NB4 (cell line): Measurements from ENCODE around the gene NRTN.
"Not testable (repeated sequence)": the region's sequence is repeated elsewhere in the genome, so short reads cannot be mapped to it uniquely, and the experiment has no call there.

Experiments
- DNase-seq: peaks from one replicate; pipeline ENCODE4 v3.0.0; 2010; ENCODE audit warnings: low read depth
- H3K4me3 ChIP-seq: one replicate; pipeline ENCODE4 v1.5.1; 2011; ENCODE audit warnings: mild to moderate bottlenecking, low read depth, low read length, moderate library complexity
- MYC ChIP-seq: IDR thresholded peaks from 2 replicates; pipeline ENCODE4 v1.6.1; 2011; ENCODE audit warnings: low read depth, low read length
- POLR2A ChIP-seq: IDR thresholded peaks from 2 replicates; pipeline ENCODE4 v1.6.1; 2011; ENCODE audit warnings: mild to moderate bottlenecking; ENCODE audit not compliant: insufficient read length; ENCODE audit errors: extremely low read depth
- TF ChIP-seq, protein P1 (sequence below): IDR thresholded peaks from one replicate; pipeline ENCODE4 v1.5.1; 2012; ENCODE audit warnings: low read depth, low read length
- TF ChIP-seq, protein P2 (sequence below): IDR thresholded peaks from 2 replicates; pipeline ENCODE4 v1.6.1; 2011; ENCODE audit warnings: low read depth, low read length

Gene NRTN

DNA sequence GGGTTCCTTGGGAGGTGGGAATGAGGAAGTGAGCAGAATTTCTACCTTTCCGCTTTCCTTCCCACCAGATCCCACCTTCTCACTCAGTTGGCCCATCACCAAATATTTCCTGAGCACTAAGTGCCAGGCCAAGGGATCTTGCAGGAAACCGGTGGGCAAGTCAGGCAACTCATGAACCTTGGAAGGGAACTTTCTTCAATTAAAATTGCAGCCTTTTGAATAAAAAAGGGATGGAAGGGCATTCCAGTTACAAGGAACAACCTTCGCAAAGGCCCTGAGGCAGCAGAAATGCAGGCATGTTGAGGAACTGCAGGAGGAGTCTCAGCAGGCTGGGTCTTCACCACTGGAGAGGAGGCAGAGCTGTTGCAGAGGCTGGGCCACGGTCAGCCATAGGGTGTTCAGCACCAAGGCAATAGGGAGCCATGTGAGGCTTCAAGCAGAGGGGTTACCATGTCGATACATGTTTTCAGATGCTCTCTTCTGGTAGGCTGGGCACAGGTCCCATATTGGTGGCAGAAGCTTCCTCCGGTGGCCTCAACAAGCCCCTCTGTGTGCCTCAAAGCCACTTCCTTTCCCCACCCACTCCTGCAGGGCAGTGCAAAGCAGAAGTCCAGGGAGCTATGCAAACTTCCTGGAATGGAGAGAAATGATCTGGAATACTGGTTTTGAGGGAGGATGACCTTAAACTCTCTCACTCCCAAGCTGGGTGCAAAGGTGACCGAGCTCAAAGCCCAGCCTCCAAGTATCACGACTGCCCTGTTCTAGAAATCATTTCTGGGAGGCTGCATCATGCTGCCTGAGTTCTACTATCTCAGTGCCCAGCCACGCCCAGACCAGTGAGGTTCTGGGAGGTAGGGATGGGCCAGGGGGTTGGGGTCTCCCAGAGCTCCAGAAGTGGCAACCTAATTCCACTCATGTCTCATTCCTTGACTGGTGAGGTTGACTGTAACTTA lies 34.5 kb downstream of the NRTN start, which contains the start of gene FUT6:
FUT6 (minus strand) TSS at position 638 of the 953 bp plus-strand sequence. CDS start 7,135 bp downstream, outside the sequence.
- H3K4me3 ChIP-seq, result no peak within 1 kb of the TSS

DNA sequence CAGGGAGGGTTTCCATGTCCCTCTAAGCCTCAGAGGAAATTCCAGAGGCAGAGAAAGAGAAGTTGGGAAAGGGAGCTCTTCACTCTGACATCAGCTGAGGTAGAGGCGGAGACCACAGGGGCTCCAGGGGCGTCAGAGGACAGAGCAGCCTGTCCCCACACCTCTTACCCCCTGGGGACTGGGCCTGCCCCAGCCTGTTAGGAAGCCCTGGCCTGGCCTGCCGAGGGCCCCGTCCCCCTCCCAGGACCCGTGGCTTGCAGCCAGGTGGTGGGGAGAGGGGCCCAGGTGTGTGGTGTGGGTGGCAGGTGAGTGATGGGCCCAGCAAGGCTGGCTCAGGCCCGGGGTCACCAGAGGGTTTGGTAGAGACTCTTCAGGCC lies 36.9 kb downstream of the NRTN start:
- DNase-seq, H3K4me3 ChIP-seq: not testable (repeated sequence)

More for the DNA sequence above, 34.5 kb downstream of the NRTN start, which contains the start of gene FUT6:
- DNase-seq, result peak; percentile 43
- TF ChIP-seq, protein P1, sequence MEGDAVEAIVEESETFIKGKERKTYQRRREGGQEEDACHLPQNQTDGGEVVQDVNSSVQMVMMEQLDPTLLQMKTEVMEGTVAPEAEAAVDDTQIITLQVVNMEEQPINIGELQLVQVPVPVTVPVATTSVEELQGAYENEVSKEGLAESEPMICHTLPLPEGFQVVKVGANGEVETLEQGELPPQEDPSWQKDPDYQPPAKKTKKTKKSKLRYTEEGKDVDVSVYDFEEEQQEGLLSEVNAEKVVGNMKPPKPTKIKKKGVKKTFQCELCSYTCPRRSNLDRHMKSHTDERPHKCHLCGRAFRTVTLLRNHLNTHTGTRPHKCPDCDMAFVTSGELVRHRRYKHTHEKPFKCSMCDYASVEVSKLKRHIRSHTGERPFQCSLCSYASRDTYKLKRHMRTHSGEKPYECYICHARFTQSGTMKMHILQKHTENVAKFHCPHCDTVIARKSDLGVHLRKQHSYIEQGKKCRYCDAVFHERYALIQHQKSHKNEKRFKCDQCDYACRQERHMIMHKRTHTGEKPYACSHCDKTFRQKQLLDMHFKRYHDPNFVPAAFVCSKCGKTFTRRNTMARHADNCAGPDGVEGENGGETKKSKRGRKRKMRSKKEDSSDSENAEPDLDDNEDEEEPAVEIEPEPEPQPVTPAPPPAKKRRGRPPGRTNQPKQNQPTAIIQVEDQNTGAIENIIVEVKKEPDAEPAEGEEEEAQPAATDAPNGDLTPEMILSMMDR, result no peak
- TF ChIP-seq POLR2A, result no peak
- TF ChIP-seq, protein P2, sequence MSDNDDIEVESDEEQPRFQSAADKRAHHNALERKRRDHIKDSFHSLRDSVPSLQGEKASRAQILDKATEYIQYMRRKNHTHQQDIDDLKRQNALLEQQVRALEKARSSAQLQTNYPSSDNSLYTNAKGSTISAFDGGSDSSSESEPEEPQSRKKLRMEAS, result no peak
- TF ChIP-seq MYC, result no peak

DNA sequence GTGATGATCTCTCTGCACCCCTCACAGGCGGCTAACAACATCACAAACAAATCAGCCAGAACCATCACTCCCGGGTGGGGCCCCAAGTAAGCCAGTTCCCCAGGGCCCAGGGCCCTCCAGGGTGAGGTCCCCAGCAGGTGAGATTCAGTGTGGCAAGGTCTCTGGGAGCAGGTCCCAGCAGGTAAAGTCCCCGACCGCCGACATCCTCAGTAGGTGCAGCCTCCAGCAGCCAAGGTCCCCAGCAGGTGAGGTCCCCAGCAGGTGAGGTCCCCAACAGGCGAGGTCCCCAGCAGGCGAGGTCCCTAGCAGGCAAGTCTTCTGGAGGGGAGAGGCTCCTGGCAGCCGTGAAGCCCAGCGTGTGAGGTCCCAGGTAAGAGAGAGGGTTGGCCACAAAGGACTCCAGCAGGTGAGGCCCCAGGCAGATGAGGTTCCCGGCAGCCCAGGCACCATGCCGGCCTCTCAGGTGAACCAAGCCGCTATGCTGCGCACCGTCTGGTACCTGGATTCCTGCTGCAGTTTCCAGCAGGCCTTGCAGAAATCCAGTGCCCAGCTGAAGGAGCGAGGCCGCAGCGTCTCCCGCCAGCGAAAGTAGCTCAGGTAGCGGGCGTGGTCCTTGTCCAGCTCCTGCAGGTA lies 38.5 kb downstream of the NRTN start:
- TF ChIP-seq, protein P2, result no peak
- TF ChIP-seq, protein P1, result no peak
- TF ChIP-seq MYC, result no peak
- no peak for TF ChIP-seq POLR2A
- H3K4me3 ChIP-seq, result no peak overlapping the region
- no peak for DNase-seq

DNA sequence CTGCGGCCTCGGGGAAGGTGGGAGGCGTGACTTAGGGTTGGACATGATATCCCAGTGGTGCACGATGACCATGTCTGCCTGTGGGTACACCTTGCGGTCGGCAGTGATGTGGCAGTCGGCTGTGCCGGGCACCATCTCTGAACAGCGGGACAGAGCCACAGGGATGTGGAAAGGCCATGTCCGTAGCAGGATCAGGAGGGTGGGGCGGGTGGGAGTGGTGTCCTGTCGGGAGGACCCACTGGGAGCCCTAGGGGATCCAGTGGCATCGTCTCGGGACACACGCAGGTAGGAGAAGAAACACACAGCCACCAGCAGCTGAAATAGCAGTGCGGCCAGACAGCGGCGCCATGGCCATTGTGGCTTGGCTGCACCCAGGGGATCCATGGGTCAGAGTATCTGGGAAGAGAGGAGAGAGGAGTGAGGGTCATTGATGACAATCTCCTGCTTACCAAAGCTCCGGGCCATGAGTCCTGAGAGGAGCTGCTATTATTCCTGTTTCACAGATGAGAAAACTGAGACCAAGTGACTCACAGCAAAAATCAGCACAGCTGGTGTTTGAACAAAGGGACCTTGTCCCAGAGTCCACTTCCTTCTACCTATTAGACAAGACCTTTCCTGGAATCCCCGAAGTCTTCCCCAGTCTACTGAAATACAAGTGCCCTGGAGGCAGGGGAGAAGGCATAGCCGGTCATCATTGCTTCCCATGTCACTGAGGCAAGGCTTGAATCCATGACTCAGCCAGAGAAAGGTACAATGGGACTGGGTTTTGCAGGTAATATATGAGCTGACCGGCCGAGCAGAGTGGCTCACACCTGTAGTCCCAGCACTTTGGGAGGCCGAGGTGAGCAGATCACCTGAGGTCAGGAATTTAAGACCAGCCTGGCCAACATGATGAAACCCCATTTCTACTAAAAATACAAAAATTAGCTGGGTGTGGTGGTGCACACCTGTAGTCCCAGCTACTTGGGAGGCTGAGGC lies 39.9 kb downstream of the NRTN start:
- TF ChIP-seq MYC (no peak), POLR2A (no peak)
- TF ChIP-seq, protein P1, result no peak
- TF ChIP-seq, protein P2, result no peak
- no peak overlapping the region for H3K4me3 ChIP-seq
- DNase-seq, result no peak

DNA sequence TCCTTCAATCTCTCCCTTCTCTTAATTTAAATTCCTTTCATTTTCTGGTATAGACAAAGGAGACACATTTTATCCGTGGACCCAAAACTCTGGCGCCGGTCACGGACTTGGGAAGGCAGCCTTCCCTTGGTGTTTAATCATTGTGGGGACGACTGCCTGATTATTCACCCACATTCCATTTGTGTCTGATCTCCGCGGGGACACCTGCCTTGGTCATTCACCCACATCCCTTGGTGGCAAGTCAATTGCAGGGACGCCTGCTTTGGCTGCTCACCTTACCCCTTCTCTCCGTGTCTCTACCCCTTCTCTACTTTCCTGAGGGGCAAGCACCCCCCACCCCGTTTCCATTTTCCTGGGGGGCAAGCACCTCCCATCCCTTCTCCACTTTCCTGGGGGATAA lies 43.0 kb downstream of the NRTN start:
- DNase-seq, result not testable (repeated sequence)

DNA sequence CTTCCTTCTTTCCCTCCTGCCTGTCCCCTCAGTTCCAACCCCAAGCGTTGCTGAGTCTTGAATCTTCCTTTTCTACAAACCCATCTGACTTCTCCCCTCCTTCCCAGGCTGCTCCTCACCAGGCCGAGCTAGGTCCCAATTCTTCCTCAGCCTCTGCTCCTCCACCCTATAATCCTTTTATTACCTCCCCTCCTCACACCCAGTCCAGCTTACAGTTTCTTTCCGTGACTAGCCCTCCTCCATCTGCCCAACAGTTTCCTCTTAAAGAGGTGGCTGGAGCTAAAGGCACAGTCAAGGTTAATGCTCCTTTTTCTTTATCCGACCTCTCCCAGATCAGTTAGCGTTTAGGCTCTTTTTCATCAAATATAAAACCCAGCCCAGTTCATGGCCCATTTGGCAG lies 43.8 kb downstream of the NRTN start:
- not testable (repeated sequence) for H3K4me3 ChIP-seq, DNase-seq

More for the DNA sequence above, 43.0 kb downstream of the NRTN start:
- not testable (repeated sequence) for H3K4me3 ChIP-seq

DNA sequence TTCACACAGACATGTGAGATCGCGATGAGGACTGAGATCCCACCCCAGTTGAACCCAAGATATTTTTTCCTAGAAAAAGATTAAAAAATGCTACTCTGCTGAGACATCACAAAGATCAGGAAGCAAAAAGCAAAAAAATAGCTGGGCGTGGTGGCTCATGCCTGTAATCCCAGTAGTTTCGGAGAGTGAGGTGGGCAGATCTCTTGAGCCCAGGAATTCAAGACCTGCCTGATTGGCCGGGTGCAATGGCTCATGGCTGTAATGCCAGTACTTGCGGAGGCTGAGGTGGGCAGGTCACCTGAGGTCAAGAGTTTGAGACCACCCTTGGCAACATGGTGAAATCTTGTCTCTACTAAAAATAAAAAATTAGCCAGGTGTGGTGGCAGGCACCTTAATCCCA lies 45.3 kb downstream of the NRTN start:
- TF ChIP-seq, protein P1, result no peak
- TF ChIP-seq POLR2A, result no peak
- TF ChIP-seq, protein P2, result no peak
- TF ChIP-seq MYC, result no peak
- DNase-seq, result no peak
- no peak overlapping the region for H3K4me3 ChIP-seq
